BE2C (cell line): ENCODE measurements around the gene TUBB.

Experiments
- DNase-seq: peaks from one replicate; pipeline ENCODE4 v3.0.0-alpha.2; 2020
- H3K27me3 ChIP-seq: fragments of 250-450 bp; sonication (Bioruptor Pico); 2 replicates; pipeline ENCODE4 v1.5.1; 2020; ENCODE audit warnings: mild to moderate bottlenecking
- H3K36me3 ChIP-seq: fragments of 250-450 bp; sonication (Bioruptor Pico); 2 replicates; pipeline ENCODE4 v1.5.1; 2020; ENCODE audit warnings: mild to moderate bottlenecking
- H3K4me1 ChIP-seq: fragments of 250-450 bp; sonication (Bioruptor Pico); 2 replicates; pipeline ENCODE4 v1.5.1; 2020
- H3K4me3 ChIP-seq: 2 replicates; pipeline ENCODE4 v1.5.1; 2011; ENCODE audit warnings: low read depth, low read length
- H3K9me3 ChIP-seq: fragments of 250-450 bp; sonication (Bioruptor Pico); 2 replicates; pipeline ENCODE4 v1.5.1; 2020
- TF ChIP-seq, protein P1 (sequence below): IDR thresholded peaks from 2 replicates; pipeline ENCODE4 v1.5.1; 2012; ENCODE audit warnings: mild to moderate bottlenecking, low read depth, low read length

The TUBB gene

DNA sequence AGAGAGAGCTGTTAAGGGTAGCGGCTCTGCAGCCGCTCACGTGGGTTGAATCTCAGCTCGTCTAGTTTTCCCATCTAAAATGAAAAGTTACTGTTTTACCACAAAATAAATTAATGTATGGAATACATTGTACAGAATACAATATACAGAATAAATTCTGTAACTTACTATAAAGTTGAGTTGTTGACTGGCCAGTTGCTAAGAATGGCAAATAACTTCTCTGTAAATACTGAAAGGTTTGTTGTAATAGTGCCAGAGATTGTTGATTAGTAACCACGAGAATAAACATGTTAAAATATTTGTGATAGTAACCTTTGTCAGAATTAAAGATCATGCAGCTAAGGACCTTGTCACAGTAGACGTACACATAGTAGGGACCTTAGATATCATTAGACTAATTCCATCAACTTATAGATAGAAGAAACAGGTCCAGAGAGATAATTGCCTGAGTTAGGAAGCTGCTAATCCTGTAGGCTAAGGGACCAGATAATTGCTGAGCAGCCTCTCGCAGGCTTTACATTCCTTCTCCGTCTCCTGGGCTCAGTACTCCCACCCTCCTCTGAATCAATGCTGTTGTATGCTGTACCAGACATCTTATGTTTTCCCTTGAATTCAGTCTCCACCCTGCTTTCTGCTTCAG lies 28.8 kb upstream of the TUBB start:
- TF ChIP-seq, protein P1, sequence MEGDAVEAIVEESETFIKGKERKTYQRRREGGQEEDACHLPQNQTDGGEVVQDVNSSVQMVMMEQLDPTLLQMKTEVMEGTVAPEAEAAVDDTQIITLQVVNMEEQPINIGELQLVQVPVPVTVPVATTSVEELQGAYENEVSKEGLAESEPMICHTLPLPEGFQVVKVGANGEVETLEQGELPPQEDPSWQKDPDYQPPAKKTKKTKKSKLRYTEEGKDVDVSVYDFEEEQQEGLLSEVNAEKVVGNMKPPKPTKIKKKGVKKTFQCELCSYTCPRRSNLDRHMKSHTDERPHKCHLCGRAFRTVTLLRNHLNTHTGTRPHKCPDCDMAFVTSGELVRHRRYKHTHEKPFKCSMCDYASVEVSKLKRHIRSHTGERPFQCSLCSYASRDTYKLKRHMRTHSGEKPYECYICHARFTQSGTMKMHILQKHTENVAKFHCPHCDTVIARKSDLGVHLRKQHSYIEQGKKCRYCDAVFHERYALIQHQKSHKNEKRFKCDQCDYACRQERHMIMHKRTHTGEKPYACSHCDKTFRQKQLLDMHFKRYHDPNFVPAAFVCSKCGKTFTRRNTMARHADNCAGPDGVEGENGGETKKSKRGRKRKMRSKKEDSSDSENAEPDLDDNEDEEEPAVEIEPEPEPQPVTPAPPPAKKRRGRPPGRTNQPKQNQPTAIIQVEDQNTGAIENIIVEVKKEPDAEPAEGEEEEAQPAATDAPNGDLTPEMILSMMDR: no peak
- Histone ChIP-seq H3K4me3 (peak overlapping the region; percentile 95), H3K36me3 (peaks cover 5% of the 10 kb centered on the region), H3K9me3 (no peaks in the 10 kb centered on the region), H3K27me3 (no peaks in the 10 kb centered on the region), H3K4me1 (peaks cover 5% of the 10 kb centered on the region; the same call in 1 of the 2 replicates)
- no peak for DNase-seq

DNA sequence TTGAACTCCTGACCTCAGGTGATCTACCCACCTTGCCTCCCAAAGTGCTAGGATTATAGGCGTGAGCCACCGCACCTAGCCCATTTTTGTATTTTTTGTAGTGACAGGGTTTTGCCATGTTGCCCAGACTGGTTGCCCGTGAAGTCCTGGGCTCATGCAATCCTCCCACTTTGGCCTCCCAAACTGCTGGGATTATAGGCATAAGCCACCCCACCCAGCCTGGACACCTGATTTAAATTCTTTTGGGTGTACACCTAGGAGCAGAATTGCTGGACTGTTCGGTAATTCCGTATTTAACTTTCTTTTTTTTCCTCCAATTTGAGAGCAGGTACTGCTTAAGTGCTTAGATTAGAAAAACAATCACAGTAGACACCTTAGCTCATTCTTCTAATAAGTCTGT lies 23.7 kb upstream of the TUBB start:
- DNase-seq: no peak
- Histone ChIP-seq H3K4me1 (no peaks in the 10 kb centered on the region), H3K4me3 (no peak overlapping the region), H3K36me3 (no peaks in the 10 kb centered on the region), H3K9me3 (no peaks in the 10 kb centered on the region), H3K27me3 (no peaks in the 10 kb centered on the region)
- TF ChIP-seq, protein P1: no peak

DNA sequence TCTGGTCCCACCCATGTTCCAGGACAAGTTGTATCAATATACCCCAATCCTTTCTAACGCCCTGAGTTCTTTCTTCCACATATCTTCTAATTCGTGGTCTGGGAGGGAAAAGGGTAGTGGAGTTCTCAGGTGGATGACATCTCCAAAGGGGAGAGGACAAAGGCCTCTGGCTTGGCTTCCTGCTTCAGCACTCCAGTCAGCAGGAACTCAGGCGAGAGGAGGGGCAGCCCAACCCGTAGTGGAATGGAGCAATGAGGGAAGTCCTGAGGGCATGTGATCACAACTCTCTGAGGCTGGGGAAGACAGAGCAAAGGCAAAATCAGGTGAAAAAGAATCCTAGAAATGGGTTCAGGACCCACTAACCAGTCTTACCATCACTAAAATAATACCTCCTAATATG lies 19.8 kb upstream of the TUBB start:
- TF ChIP-seq, protein P1: no peak
- Histone ChIP-seq H3K36me3 (peaks cover 4% of the 10 kb centered on the region), H3K4me1 (no peaks in the 10 kb centered on the region), H3K27me3 (no peaks in the 10 kb centered on the region), H3K9me3 (no peaks in the 10 kb centered on the region), H3K4me3 (no peak overlapping the region)
- no peak for DNase-seq

DNA sequence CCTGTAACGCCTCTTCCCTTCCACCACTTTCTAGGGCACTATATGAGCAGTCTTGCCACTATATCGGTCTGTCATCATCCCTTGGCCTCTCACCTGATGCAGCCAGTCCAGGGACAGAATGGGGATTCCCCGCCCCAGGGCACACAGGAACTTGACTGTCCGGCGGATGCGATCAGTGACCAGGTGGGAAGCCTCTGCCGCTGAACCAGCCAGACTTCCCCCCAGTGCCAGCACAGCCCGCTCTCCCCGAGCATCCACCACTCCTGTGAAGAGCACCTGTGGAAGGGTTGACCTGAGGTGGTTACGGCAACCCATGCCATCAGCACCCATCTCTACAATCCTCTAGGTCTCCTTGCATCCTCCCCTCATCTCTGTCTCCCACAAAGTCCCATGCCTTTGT lies 17.1 kb upstream of the TUBB start:
- Histone ChIP-seq H3K4me3 (no peak overlapping the region), H3K36me3 (peaks cover 7% of the 10 kb centered on the region), H3K4me1 (no peaks in the 10 kb centered on the region), H3K9me3 (no peaks in the 10 kb centered on the region), H3K27me3 (no peaks in the 10 kb centered on the region)
- no peak for DNase-seq
- TF ChIP-seq, protein P1: no peak

DNA sequence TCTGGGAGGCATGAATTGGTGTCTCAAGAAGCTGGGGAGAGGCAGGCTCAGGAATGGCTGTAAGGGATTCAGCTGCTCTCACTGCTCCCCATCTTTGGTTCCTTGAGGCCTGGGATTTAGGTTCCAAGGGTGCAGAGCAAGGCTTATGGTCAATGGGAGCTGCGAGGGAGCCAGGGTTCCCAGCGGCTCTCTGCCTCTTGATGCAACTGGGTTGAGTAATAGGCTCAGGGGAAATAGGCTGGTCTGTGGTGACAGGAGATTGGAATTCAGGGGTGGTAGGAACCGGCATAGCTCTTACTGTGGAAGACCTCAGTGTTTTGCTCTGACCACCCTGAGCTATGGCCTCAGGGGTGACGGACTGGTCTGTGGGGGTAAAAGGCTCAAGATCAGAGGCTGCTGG lies 16.3 kb upstream of the TUBB start:
- H3K4me1 ChIP-seq: no peaks in the 10 kb centered on the region
- peaks cover 12% of the 10 kb centered on the region for H3K36me3 ChIP-seq
- no peak for DNase-seq
- H3K4me3 ChIP-seq: no peak overlapping the region
- no peaks in the 10 kb centered on the region for H3K27me3 ChIP-seq
- TF ChIP-seq, protein P1: no peak
- H3K9me3 ChIP-seq: no peaks in the 10 kb centered on the region

DNA sequence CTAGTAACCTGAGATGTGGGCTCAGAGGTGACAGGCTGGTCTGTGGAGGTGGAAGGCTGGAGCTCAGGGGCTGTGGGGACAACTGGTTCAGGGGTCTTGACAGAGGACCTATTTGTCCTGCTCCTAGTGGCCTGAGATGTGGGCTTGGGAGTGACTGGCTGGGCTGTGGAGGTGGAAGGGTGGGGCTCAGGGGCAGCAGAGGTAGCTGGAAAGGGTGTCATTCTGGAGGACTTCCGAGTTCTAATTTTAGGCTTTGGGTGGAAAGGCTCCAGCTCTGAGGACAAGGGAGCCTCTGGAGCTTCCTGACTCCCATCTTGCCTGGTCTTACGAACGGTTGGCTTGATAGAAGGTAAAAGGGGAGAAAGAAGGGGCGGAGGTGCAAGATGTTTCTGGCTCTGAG lies 14.5 kb upstream of the TUBB start:
- Histone ChIP-seq H3K4me1 (no peaks in the 10 kb centered on the region), H3K36me3 (peaks cover 28% of the 10 kb centered on the region)

More for the DNA sequence above, 14.5 kb upstream of the TUBB start:
- TF ChIP-seq, protein P1: no peak
- DNase-seq: no peak
- no peaks in the 10 kb centered on the region for H3K27me3 ChIP-seq
- no peak overlapping the region for H3K4me3 ChIP-seq
- H3K9me3 ChIP-seq: no peaks in the 10 kb centered on the region
